Hematopoietic multipotent progenitor cell treated with erythropoietin and hydrocortisone succinate and interleukin-3 and kit ligand, for 8 days (in vitro differentiated cells): Measurements from ENCODE around the gene HENMT1.

Experiments used
- DNase-seq: peaks from one replicate; pipeline ENCODE4 v3.0.0-alpha.2; 2015

HENMT1 gene

DNA sequence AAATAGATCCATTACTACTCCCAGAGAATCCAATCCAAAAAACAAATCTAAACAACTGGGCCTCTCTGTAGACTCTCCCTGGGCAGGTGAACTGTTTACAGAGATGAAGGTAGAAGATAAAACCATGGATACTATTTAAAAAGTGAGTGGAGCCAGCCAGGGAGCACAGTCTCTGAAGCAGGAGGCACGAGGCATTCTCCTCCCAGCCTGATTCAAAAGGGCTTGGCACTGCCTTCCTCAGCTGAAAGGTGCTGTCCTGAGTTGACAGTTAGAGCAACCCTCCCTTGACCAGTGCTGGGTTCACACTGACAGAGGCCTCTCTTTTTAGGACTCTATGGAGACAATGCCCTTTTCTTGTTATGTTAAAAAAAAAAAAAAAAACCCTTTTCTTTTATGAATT is 36.8 kb downstream of the HENMT1 start:
- no peak for DNase-seq

DNA sequence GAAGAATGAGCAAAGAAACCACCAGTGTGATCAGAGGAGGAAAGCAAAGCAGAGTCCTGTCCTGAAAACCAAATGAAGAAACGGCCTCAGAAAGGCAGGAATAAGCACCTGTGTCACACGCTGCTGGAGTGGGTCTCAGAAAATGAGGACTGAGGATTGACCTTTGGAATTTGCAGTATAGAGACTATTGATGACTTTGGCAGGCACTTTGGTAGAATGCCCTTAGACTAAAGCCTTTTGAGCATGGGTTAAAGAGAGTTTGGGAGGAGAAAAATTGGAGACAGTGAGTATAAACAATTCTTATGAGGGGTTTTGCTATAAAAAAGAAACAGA is 43.2 kb downstream of the HENMT1 start:
- no peak for DNase-seq

DNA sequence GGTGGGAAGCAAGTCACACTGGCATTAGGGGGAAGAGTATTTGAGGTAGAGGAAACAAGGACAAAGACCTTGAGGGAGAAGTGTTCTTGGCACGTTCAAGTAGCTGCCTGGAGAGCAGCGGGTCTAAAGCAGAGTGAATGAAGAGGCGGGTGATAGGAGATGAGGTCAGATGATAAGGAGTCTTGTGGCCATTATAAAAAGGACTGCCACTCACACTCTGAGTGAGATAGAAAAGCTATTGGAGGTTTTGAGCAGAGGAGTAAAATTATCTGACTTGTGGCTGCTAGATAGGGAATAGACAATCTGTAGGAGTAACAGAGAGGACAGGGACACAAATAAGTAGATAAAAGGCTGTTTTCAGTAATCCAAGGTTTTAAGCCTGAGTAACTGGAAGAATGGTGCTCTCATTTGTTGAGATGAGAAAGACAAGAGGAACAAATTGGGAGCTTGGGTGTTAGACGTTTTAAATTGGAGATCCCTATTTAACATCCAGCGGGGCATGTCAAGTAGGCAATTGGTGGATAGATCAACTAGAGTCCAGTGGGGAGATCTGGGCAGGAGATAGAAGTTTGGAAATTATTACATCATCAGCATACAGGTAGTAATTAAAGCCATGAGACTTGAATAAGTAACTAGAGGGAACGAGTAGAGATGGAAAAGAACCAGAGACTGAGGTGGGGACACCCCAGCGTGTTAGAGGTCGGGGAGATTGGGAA is 43.7 kb downstream of the HENMT1 start:
- DNase-seq: peak; percentile 77

DNA sequence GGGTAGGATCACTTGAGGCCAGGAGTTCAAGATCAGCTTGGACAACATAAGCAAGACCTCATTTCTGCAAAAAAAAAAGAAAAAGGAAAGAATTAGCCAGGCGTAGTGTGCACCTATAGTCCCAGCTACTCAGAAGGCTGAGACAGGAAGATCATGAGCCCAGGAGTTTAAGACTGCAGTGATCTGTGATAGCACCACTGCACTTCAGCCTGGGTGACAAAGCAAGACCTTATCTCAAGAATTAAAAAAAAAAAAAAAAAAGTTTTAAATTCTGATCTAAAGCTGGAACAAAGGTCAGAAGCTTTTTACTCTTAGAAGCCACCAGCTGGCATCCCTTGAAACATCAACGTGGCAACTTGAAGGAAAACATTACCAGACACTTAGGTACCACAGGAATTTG is 45.3 kb downstream of the HENMT1 start:
- no peak for DNase-seq

DNA sequence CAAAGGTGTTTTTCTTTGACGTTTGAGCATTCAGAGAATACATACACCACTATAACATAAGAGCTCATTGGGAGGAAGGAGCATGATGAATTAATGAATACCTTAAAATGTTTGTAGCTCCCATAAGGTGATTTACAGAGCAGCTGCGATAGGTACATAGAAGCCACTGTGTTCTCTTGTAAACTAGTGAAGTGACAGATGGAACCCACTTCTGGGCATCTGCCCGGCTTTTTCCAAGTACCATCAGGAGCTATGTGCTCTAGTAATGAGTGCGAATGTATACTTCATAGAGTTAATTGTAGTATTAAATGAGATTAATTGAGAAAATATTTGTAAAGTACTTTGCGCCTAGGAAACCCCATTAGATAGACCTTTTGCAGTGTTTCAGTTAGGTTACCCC is 48.4 kb downstream of the HENMT1 start:
- DNase-seq: no peak

DNA sequence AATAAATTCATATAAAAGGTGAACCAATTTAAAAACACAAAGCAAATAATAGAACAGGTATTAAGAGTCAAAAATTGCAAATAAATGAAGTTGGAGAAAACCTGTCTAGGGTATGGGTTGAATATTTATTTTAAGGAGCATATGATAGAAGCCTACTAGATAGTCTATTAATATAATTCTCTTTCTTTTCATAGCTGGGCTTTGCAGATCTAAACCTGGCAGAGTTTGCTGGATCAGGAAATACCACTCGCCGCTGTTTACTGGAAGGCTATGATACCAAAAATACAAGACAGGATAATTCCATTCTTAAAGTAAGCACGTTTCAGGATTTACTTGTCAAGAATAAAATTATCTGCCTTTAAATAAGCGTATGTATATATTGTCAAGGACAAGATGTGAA is 48.9 kb downstream of the HENMT1 start:
- DNase-seq: no peak

DNA sequence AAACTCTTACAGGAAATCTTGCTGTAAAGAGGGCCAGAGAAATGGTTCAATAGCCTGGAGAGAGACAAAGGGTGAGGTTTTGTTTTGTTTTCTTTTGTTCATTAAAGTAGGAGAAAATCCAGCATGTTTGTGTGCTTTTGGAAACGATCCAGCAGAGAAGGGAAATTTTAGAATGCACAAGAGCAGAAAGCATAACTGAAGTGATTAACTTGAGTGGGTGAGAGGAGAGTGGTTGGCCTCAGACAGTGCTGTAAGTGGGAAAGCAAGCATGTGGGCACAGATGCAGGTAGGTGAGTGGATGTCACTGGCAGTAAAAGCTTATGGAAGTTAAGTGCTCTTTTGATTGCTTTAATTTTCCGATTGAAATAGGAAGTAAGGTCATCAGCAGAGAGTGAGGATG is 50.8 kb downstream of the HENMT1 start:
- DNase-seq: no peak

DNA sequence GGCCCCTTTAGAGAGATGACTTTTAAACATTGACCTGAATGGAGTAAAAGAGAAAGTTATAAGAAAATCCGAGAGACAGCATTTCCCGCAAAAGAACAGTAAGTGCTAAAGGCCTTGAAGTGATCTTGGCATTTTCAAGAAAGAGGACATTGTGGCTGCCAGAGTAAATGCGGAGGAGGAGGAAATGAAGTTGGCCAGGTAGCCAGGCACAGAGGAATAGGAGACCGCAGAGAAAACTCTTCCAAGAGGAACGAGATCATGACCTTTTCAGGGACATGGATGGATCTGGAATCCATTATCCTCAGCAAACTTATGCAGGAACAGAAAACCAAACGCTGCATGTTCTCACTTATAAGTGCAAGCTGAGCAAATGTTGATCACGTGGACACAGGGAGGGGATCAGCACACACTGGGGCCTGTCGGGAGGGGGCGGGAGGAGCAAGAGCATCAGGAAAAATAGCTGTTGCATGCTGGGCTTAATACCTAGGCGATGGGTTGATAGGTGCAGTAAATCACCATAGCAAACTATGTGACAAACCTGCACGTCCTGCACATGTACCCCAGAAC is 51.3 kb downstream of the HENMT1 start:
- no peak for DNase-seq

DNA sequence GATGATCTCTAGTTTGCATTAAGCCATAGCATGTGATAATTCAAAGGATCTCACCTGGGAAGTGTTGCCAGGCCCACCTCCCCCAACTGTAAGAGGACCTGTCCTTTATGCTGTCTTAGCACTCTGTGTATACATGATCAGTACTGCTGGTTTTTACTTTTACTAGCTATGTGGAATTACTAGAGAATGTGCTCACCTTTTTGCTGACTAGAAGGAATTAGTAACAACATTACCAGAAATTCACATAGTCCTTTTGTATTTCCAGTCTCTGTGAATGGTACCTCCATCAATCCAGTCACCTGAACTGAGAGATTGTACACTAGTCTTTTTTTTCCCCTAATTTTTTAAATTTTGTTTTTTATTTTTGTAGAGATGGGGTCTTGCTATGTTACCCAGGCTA is 54.4 kb downstream of the HENMT1 start:
- DNase-seq: no peak

DNA sequence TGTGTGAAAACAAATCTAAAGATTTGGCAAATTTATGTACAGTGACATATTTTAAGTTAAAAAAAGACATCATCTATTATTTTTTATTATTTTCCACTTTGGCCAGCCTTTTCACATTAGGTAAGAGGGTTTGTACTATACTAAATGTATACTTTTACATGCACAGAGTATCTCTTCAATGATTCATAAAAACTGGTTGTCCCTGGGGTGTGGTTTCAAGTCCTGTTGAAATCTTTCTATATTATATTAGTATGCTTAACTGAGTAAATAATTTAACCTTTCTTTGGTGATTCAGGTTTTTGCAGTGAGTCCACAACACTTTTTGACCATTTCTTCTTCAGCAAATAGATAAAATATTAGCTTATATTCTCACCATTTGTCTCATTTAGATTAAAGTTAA is 55.3 kb downstream of the HENMT1 start:
- DNase-seq: no peak

DNA sequence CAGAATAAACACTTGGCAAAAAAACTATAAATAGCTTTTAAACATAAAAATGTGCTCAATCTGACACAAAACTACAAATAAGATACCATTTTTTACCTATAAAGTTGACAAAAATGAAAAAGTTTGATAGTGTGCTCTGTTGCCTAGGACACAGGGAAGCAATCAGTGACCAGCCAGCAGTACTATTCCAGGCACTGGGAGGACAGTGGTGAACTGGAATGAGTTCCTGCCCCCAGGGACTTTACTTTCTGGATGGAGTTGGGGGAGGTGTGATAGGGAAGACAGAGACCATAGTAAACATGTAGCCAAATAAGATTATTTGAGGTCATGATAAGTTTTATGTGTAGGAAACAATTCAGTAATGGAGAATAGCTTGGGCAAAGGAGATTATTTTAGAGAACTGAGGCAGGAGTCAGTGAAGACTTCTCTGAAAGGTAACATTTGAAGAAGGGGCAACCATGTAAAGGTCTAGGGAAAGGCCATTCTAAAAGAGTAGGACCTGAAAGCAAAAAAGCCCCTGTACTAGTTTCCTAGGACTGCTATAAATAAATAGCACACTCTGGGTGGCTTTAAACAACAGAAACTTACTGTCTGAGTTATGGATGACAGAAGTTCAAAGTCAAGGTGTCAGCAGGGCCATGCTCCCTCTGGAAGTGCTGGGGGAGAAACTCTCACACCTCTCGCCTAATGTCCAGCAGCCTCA is 59.0 kb downstream of the HENMT1 start:
- DNase-seq: no peak

DNA sequence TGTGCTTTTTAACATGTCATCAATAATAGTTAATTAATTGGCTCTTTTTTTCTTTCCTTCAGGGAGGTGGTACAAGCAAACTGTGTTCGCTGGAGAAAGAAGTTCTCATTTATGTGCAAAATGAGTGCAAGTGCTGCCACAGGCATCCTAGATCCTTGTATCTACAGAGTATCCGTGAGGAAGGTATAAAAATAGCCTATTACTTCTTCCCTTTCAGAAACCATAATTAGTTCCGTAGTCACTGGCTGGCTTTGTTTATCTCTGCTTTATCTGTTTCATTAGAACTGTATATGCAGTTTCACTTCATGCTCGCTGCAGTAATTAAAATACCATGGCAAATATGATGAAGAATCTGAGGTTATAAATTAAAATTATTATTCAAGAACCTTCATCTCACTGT is 60.4 kb downstream of the HENMT1 start:
- DNase-seq: no peak

DNA sequence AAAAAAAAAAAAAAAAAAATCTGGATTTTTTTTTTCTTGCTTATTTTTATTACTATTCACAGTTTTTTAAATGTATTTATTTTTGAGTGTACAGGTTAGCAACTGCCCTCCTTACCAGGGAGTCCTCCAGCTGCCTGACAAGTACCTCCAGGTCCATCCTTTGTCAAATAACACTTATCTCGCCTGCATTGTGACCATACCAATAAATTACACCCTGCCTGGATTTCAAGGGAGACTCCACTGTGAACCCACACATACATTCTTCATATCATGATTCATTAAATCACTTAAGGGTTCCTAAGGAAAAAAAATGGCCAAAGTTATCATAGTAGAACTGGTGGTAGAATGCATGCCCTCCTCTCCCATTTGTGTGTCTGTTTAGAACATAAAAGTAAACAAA is 62.6 kb downstream of the HENMT1 start:
- no peak for DNase-seq
